Activated CD8-positive, alpha-beta T cell treated with anti-CD3 and anti-CD28 coated beads for 36 hours (primary cell): ENCODE data around the gene SEC22A. TPM values are rescaled to one million over a fixed set of nuclear protein-coding genes. Genes with fewer than 3 reads are reported as not detected.

ENCODE experiments used
- ATAC-seq: fragments of 200-7000 bp; cut with Tn5 transposase; one replicate; pipeline ENCODE4 v1.10.0; 2021; ENCODE audit warnings: mild to moderate bottlenecking, moderate library complexity
- CTCF ChIA-PET: fragments of 350-600 bp; sonication (Branson Sonifier 250); formaldehyde crosslinking; loops from one replicate; lab custom pipeline; 2021; ENCODE audit warnings: antibody characterized with exemption; lab: Charles Lee
- POLR2A ChIA-PET: fragments of 350-600 bp; sonication (Branson Sonifier 250); formaldehyde crosslinking; loops from one replicate; lab custom pipeline; 2021; ENCODE audit warnings: antibody characterized with exemption; lab: Charles Lee
- DNase-seq: peaks from one replicate; pipeline ENCODE4 v3.0.0-alpha.2; 2020
- H3K27ac Mint-ChIP-seq: one replicate; pipeline ENCODE4 v1.8.0; 2021; ENCODE audit warnings: mild to moderate bottlenecking, mixed read lengths
- H3K27me3 Mint-ChIP-seq: one replicate; pipeline ENCODE4 v1.8.0; 2021; ENCODE audit warnings: mixed read lengths
- H3K36me3 Mint-ChIP-seq: one replicate; pipeline ENCODE4 v1.8.0; 2021; ENCODE audit warnings: low read depth, mixed read lengths
- H3K4me1 Mint-ChIP-seq: one replicate; pipeline ENCODE4 v1.8.0; 2021; ENCODE audit warnings: low read depth, mixed read lengths
- H3K4me3 Mint-ChIP-seq: one replicate; pipeline ENCODE4 v1.8.0; 2021; ENCODE audit warnings: mild to moderate bottlenecking, moderate library complexity, mixed read lengths
- H3K9me3 Mint-ChIP-seq: one replicate; pipeline ENCODE4 v1.8.0; 2021; ENCODE audit warnings: mixed read lengths
- intact Hi-C: fragments of 100-400 bp; cut with micrococcal nuclease; formaldehyde crosslinking; loops from one replicate; pipeline ENCODE4 v1.10.0; 2022
- total RNA-seq, 2 experiments: library from RNA; stranded (reverse); gene quantifications; one replicate each; pipeline ENCODE4 v1.2.3, GENCODE V29; 2021
- TF ChIP-seq, protein P1 (sequence below): fragments of 200-600 bp; IDR thresholded peaks from one replicate; pipeline ENCODE4 v1.8.0; 2022; ENCODE audit warnings: antibody characterized with exemption, mild to moderate bottlenecking

The SEC22A gene
- total RNA-seq, 2 experiments from 2014 or later, result 13.7 to 14.3 TPM

DNA sequence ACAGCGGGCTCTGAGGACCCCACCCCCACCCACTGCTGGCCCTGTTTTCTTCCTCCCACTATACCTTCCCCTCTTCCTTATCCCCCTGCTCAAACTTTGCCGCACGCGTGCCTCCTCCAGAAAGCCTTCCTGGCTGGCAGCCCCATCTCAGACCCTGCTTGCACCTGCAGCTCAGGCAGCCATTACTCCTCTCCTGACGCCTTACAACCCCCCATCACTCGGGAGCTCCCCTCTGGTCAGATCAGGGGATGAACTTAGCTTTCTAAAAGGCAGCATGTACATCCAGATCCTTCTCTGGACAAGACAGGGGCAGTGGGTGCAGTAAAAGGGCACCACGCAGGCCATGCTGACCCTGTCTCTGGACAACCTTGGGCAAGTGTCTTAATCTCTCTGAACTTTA is 94.5 kb downstream of the SEC22A start:
- no peaks in the 10 kb centered on the region for H3K9me3 Mint-ChIP-seq
- TF ChIP-seq, protein P1, sequence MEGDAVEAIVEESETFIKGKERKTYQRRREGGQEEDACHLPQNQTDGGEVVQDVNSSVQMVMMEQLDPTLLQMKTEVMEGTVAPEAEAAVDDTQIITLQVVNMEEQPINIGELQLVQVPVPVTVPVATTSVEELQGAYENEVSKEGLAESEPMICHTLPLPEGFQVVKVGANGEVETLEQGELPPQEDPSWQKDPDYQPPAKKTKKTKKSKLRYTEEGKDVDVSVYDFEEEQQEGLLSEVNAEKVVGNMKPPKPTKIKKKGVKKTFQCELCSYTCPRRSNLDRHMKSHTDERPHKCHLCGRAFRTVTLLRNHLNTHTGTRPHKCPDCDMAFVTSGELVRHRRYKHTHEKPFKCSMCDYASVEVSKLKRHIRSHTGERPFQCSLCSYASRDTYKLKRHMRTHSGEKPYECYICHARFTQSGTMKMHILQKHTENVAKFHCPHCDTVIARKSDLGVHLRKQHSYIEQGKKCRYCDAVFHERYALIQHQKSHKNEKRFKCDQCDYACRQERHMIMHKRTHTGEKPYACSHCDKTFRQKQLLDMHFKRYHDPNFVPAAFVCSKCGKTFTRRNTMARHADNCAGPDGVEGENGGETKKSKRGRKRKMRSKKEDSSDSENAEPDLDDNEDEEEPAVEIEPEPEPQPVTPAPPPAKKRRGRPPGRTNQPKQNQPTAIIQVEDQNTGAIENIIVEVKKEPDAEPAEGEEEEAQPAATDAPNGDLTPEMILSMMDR, result no peak
- POLR2A ChIA-PET, result no interaction called here
- ATAC-seq (no peak), DNase-seq (no peak)
- H3K36me3 Mint-ChIP-seq, result no peaks in the 10 kb centered on the region
- no peaks in the 10 kb centered on the region for H3K4me1 Mint-ChIP-seq
- intact Hi-C loops, result no loop called here
- H3K4me3 Mint-ChIP-seq, result no peak overlapping the region
- no peak overlapping the region for H3K27ac Mint-ChIP-seq
- no peaks in the 10 kb centered on the region for H3K27me3 Mint-ChIP-seq
- CTCF ChIA-PET, result no interaction called here

DNA sequence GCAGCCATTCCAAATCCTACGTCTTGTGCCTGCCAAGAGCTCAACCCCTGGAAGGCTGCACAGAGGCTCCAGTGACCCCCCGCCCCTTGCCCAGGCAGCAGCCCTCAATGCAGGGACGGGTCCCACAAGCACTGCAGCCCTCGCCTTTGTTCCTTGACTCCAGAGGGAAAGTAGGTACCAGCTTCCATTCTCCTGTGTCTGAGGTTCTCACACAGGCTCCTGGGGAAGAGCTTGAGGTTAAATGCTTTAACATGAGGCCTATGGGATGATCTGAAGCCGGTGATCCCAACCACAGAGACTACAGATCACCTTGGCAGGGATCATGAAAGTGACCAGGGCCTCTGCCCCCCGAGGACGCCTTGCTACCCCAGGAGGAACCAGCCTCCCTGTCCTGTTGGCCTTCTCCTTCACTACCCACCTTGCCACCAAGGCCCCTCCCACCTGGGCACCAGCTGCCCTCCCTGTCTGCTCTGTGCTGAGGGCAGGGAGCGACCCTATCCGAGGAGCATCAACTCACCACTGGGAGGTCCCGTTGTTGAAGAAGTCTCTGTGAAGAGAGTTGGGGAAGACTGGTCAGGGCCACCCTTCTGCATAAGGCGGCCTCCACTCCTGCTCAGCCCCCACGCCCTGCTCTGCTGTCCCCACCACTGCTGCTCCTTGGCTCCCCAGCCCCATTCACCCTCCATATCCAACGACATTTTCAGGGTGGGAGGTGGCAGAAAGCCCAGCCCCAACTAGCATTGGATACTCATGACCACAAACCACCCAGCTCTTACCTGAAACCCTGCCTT is 95.3 kb downstream of the SEC22A start:
- Mint-ChIP-seq H3K9me3 (no peaks in the 10 kb centered on the region), H3K4me1 (no peaks in the 10 kb centered on the region), H3K36me3 (no peaks in the 10 kb centered on the region), H3K27ac (no peak overlapping the region), H3K27me3 (no peaks in the 10 kb centered on the region), H3K4me3 (no peak overlapping the region)
- DNase-seq (no peak), ATAC-seq (no peak)
- TF ChIP-seq, protein P1, result no peak
- POLR2A ChIA-PET, result no interaction called here
- intact Hi-C loops, result no loop called here
- CTCF ChIA-PET, result no interaction called here

- ChIA-PET POLR2A (no interaction called here), CTCF (interaction anchor here (0.8 kb wide), 1 partner anchor 191 kb away, joined by 3 read pairs; no protein-coding TSS in a partner anchor)
- Mint-ChIP-seq H3K4me1 (no peaks in the 10 kb centered on the region), H3K27ac (no peak overlapping the region), H3K36me3 (no peaks in the 10 kb centered on the region), H3K27me3 (no peaks in the 10 kb centered on the region), H3K9me3 (no peaks in the 10 kb centered on the region), H3K4me3 (no peak overlapping the region)
- TF ChIP-seq, protein P1, result no peak
- ATAC-seq (no peak), DNase-seq (no peak)
- intact Hi-C loops, result no loop called here
Observed at GRCh38 chr3:123297627-123297899, 95.8 kb downstream of the SEC22A start.

DNA sequence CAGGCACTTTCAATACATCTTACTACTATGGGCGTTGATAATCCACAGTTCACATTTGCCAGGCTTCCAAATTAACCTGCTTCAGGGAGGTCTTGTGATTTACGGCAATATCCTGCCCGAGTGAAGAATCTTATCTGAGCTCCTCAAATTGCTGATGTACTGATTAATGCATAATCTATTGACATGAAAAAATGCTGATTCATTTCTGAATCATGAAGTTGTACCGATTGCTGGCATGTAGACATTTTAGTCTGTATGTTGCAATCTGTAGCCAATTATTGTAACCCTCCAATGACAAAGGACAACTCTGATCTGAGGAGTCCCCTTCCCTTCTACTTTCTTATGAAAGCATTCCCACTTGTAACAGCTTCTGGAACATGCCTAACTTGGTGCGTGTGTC is 97.2 kb downstream of the SEC22A start:
- ChIA-PET CTCF (no interaction called here), POLR2A (no interaction called here)
- intact Hi-C loops, result no loop called here
- Mint-ChIP-seq H3K4me1 (no peaks in the 10 kb centered on the region), H3K27ac (no peak overlapping the region), H3K4me3 (no peak overlapping the region), H3K9me3 (no peaks in the 10 kb centered on the region), H3K27me3 (no peaks in the 10 kb centered on the region), H3K36me3 (no peaks in the 10 kb centered on the region)
- DNase-seq (no peak), ATAC-seq (no peak)
- TF ChIP-seq, protein P1, result no peak

GRCh38 chr3:123299581-123299980 is 97.8 kb downstream of the SEC22A start:
- ChIA-PET CTCF (no interaction called here), POLR2A (no interaction called here)
- ATAC-seq, result no peak
- Mint-ChIP-seq H3K4me1 (no peaks in the 10 kb centered on the region), H3K36me3 (no peaks in the 10 kb centered on the region), H3K27me3 (no peaks in the 10 kb centered on the region), H3K9me3 (no peaks in the 10 kb centered on the region), H3K4me3 (no peak overlapping the region), H3K27ac (no peak overlapping the region)
- intact Hi-C loops, result no loop called here
- no peak for DNase-seq
- TF ChIP-seq, protein P1, result no peak
